PC-3 (cell line): ENCODE measurements around the gene KCNN1. TPM values are rescaled to one million over a fixed set of nuclear protein-coding genes. Genes with fewer than 3 reads are reported as not detected.

Source experiments
- ATAC-seq: fragments of 200-7000 bp; cut with Tn5 transposase; 2 replicates; pipeline ENCODE4 v1.9.1; 2020; ENCODE audit warnings: mild to moderate bottlenecking, moderate library complexity
- BruUV-seq: library from RNA; stranded (reverse); fragments of 400-500 nt; replicated peaks from 2 replicates; lab custom pipeline; 2021; lab: Mats Ljungman, UMichigan
- CTCF ChIA-PET: fragments of 300-600 bp; sonication (Branson Sonifier 250); formaldehyde crosslinking; loops from one replicate; lab custom pipeline; 2022; ENCODE audit warnings: antibody characterized with exemption; lab: Charles Lee
- POLR2A ChIA-PET: fragments of 300-600 bp; sonication (Branson Sonifier 250); formaldehyde crosslinking; loops from one replicate; lab custom pipeline; 2022; ENCODE audit warnings: antibody characterized with exemption; ENCODE audit not compliant: unreplicated experiment; lab: Charles Lee
- DNase-seq: peaks from one replicate; pipeline ENCODE4 v3.0.0-alpha.2; 2015
- H2AFZ ChIP-seq: fragments of 300-600 bp; sonication (generic); 2 replicates; pipeline ENCODE4 v1.6.0; 2016; ENCODE audit warnings: antibody characterized with exemption, low read length
- H3F3A ChIP-seq: fragments of 300-600 bp; sonication (generic); one replicate; pipeline ENCODE4 v1.6.0; 2017; ENCODE audit warnings: antibody characterized with exemption, low read length, control low read depth, mild to moderate bottlenecking; ENCODE audit not compliant: unreplicated experiment
- H3K27ac ChIP-seq: fragments of 300-600 bp; sonication (generic); 2 replicates; pipeline ENCODE4 v1.5.1; 2016; ENCODE audit warnings: mild to moderate bottlenecking, low read length
- H3K27me3 ChIP-seq: fragments of 300-600 bp; sonication (generic); 2 replicates; pipeline ENCODE4 v1.6.1; 2016; ENCODE audit warnings: low read length, mixed read lengths
- H3K36me3 ChIP-seq: fragments of 300-600 bp; sonication (generic); 2 replicates; pipeline ENCODE4 v1.6.1; 2016; ENCODE audit warnings: low read depth, mixed run types, low read length, mixed read lengths
- H3K4me1 ChIP-seq: fragments of 300-600 bp; sonication (generic); 2 replicates; pipeline ENCODE4 v1.5.1; 2016; ENCODE audit warnings: low read length; ENCODE audit not compliant: insufficient read depth
- H3K4me2 ChIP-seq: fragments of 300-600 bp; sonication (generic); 2 replicates; pipeline ENCODE4 v1.6.0; 2016; ENCODE audit warnings: low read length
- H3K4me3 ChIP-seq: fragments of 300-600 bp; sonication (generic); 2 replicates; pipeline ENCODE4 v1.5.1; 2016; ENCODE audit warnings: mild to moderate bottlenecking, low read length, mixed read lengths
- H3K79me2 ChIP-seq: fragments of 300-600 bp; sonication (generic); 2 replicates; pipeline ENCODE4 v1.6.1; 2017; ENCODE audit warnings: low read length, mixed read lengths
- H3K9ac ChIP-seq: fragments of 300-600 bp; sonication (generic); 2 replicates; pipeline ENCODE4 v1.6.0; 2016; ENCODE audit warnings: mild to moderate bottlenecking, low read length
- H3K9me2 ChIP-seq: fragments of 300-600 bp; sonication (generic); replicated peaks from 2 replicates; pipeline ENCODE4 v1.6.1; 2016; ENCODE audit warnings: mixed run types, low read length, mixed read lengths
- H3K9me3 ChIP-seq: fragments of 300-600 bp; sonication (generic); 2 replicates; pipeline ENCODE4 v1.6.1; 2016; ENCODE audit warnings: low read length, mixed read lengths
- H4K20me1 ChIP-seq: fragments of 300-600 bp; sonication (generic); 2 replicates; pipeline ENCODE4 v1.6.1; 2016; ENCODE audit warnings: low read length, mixed read lengths
- EZH2 ChIP-seq: fragments of 300-600 bp; sonication (generic); IDR thresholded peaks from one replicate; pipeline ENCODE4 v1.6.1; 2017; ENCODE audit warnings: antibody characterized with exemption, mild to moderate bottlenecking, low read length; ENCODE audit not compliant: unreplicated experiment
- EZH2phosphoT487 ChIP-seq: fragments of 300-600 bp; sonication (generic); IDR thresholded peaks from 2 replicates; pipeline ENCODE4 v1.6.1; 2018; ENCODE audit warnings: mild to moderate bottlenecking, antibody characterized with exemption, low read length, borderline replicate concordance
- intact Hi-C: fragments of 100-400 bp; cut with micrococcal nuclease; formaldehyde crosslinking; loops from 2 replicates; pipeline ENCODE4 v1.9.0; 2023
- total RNA-seq: library from RNA; depleted of rRNA; stranded (reverse); fragments of >200 nt; gene quantifications from 2 replicates; pipeline ENCODE4 v1.2.3, GENCODE V29; 2014
- TF ChIP-seq, protein P1 (sequence below): fragments of 300-600 bp; sonication (generic); conservative IDR thresholded peaks from 2 replicates; pipeline ENCODE4 v1.5.1; 2017; ENCODE audit warnings: antibody characterized with exemption, low read depth, mild to moderate bottlenecking, low read length

KCNN1 gene
- total RNA-seq, 1 experiment from 2014 or later, result not detected

DNA sequence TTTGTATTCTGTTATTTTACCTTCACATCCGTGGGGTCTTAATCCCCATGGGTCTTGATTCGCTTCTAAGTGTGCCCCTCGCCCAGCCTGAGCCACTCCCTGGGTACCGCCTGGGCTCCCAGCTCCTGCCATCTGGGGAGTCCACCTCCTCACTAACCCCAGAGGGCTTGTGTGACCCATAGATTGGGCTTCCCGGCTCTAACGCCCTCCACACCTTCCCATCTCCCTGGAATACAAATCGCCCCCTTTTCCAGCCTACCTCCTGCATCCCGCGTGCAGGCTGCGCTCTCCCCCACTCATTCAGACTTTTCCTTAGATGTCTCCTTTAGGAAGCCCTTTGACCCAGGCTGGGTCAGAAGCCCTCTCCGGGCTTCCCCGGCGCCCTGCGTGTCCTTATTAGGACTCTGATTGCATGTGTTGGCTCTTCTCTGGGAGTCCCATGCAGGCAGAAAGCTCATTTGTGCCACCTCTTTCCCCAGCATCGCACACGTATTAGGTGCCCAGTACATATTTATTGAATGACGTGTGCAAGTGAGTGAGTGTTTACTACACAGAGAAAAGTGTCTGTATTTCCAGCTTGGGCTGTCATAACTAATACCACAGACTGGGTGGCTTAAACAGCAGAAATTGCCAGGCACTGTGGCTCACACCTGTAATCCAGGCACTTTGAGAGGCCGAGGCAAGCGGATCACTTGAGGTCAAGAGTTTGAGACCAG is 33.3 kb upstream of the KCNN1 start:
- Histone ChIP-seq H3F3A (no peaks in the 10 kb centered on the region), H2AFZ (peak overlapping the region; percentile 84), H4K20me1 (no peaks in the 10 kb centered on the region), H3K27ac (peak overlapping the region; percentile 83), H3K9ac (peak overlapping the region; percentile 94), H3K4me2 (peak overlapping the region; percentile 99), H3K4me3 (peak overlapping the region; percentile 86), H3K9me3 (no peaks in the 10 kb centered on the region), H3K79me2 (peaks cover 22% of the 10 kb centered on the region), H3K36me3 (no peaks in the 10 kb centered on the region), H3K4me1 (peaks cover 13% of the 10 kb centered on the region), H3K27me3 (no peaks in the 10 kb centered on the region), H3K9me2 (no peaks in the 10 kb centered on the region)
- TSS peak; percentile 84 for BruUV-seq
- ATAC-seq, result peak; percentile 59
- intact Hi-C loops, result loop anchor here (2.0 kb wide), 1 partner anchor 75 kb away; the partner anchor contains the start of gene RPL18A
- DNase-seq, result peak; percentile 91
- ChIA-PET CTCF (interaction anchor here (1.0 to 2.5 kb wide), 3 partner anchors 63 to 74 kb away, joined by 3 to 105 read pairs (median 33); partner anchors contain the start of genes RPL18A and SLC5A5), POLR2A (interaction anchor here (0.6 to 1.0 kb wide), 5 partner anchors 14 to 74 kb away, joined by 3 to 11 read pairs (median 3); no protein-coding TSS in a partner anchor)
- TF ChIP-seq EZH2phosphoT487, result no peak
- no peak for TF ChIP-seq EZH2
- TF ChIP-seq, protein P1, sequence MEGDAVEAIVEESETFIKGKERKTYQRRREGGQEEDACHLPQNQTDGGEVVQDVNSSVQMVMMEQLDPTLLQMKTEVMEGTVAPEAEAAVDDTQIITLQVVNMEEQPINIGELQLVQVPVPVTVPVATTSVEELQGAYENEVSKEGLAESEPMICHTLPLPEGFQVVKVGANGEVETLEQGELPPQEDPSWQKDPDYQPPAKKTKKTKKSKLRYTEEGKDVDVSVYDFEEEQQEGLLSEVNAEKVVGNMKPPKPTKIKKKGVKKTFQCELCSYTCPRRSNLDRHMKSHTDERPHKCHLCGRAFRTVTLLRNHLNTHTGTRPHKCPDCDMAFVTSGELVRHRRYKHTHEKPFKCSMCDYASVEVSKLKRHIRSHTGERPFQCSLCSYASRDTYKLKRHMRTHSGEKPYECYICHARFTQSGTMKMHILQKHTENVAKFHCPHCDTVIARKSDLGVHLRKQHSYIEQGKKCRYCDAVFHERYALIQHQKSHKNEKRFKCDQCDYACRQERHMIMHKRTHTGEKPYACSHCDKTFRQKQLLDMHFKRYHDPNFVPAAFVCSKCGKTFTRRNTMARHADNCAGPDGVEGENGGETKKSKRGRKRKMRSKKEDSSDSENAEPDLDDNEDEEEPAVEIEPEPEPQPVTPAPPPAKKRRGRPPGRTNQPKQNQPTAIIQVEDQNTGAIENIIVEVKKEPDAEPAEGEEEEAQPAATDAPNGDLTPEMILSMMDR, result no peak

DNA sequence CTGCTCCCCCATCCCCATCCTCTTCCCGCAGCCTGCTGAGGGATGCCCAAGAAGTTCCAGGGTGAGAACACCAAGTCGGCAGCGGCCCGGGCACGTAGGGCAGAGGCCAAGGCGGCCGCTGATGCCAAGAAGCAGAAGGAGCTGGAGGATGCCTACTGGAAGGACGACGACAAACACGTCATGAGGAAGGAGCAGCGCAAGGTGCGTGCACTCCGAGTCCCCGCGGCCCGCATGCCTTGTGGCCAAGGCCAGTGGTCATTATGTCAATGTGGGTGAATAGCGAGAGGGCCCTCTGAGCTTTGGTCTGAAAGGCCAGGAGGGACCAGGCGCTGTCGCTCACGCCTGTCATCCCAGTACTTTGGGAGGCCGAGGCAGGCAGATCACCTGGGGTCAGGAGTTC is 30.5 kb upstream of the KCNN1 start:
- TF ChIP-seq, protein P1, result no peak
- no peak for TF ChIP-seq EZH2phosphoT487
- no peak for TF ChIP-seq EZH2
- intact Hi-C loops, result no loop called here
- Histone ChIP-seq H3K4me2 (no peak overlapping the region), H3K9me2 (no peaks in the 10 kb centered on the region), H3K27ac (no peak overlapping the region), H3K36me3 (peaks cover 3% of the 10 kb centered on the region; the same call in 1 of the 2 replicates), H3K4me3 (no peak overlapping the region), H3K79me2 (peaks cover 22% of the 10 kb centered on the region), H2AFZ (no peak overlapping the region), H3K4me1 (peaks cover 13% of the 10 kb centered on the region), H3K27me3 (no peaks in the 10 kb centered on the region), H3K9me3 (no peaks in the 10 kb centered on the region), H3F3A (no peaks in the 10 kb centered on the region), H4K20me1 (no peaks in the 10 kb centered on the region), H3K9ac (no peak overlapping the region)
- ATAC-seq (no peak), DNase-seq (no peak)
- ChIA-PET CTCF (no interaction called here), POLR2A (no interaction called here)
- BruUV-seq, result no TSS peak
